ENCODE data around the gene REEP5. TPM values are rescaled to one million over a fixed set of nuclear protein-coding genes. Genes with fewer than 3 reads are reported as not detected.

Gene REEP5
- total and polyA plus RNA-seq, 9 of the 15 experiments (the other 6 are each of a cell fraction or from before 2014, with no cell fraction given) = 14.7 to 102 (median 36.0) TPM

GRCh38 chr5:112921026-112921832 lies 798 bp downstream of the REEP5 start (continued):
- TF ChIP-seq MBD1 (CRISPR knock-in tag; IDR thresholded peaks at IDR 0.05) = no peak
- TF ChIP-seq CTBP1 (IDR thresholded peaks at IDR 0.05; ENCODE audit: borderline replicate concordance) = peak; percentile 41; the same call in 1 of the 2 replicates
- no peak for TF ChIP-seq CREB3 (tag; conservative IDR thresholded peaks at IDR 0.05; ENCODE audit: low read depth)
- TF ChIP-seq FOXJ3 (CRISPR knock-in tag; IDR thresholded peaks at IDR 0.05) = no peak
- TF ChIP-seq ZC3H4 (CRISPR knock-in tag; IDR thresholded peaks at IDR 0.05; ENCODE audit: borderline replicate concordance) = peak; percentile 7; the same call in 1 of the 2 replicates
- TF ChIP-seq EHMT2 (IDR thresholded peaks at IDR 0.05) = no peak
- no peak for TF ChIP-seq NCOA4 (IDR thresholded peaks at IDR 0.05; ENCODE audit: partially characterized antibody)
- TF ChIP-seq, protein P1, sequence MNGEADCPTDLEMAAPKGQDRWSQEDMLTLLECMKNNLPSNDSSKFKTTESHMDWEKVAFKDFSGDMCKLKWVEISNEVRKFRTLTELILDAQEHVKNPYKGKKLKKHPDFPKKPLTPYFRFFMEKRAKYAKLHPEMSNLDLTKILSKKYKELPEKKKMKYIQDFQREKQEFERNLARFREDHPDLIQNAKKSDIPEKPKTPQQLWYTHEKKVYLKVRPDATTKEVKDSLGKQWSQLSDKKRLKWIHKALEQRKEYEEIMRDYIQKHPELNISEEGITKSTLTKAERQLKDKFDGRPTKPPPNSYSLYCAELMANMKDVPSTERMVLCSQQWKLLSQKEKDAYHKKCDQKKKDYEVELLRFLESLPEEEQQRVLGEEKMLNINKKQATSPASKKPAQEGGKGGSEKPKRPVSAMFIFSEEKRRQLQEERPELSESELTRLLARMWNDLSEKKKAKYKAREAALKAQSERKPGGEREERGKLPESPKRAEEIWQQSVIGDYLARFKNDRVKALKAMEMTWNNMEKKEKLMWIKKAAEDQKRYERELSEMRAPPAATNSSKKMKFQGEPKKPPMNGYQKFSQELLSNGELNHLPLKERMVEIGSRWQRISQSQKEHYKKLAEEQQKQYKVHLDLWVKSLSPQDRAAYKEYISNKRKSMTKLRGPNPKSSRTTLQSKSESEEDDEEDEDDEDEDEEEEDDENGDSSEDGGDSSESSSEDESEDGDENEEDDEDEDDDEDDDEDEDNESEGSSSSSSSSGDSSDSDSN (IDR thresholded peaks at IDR 0.05; ENCODE audit: borderline replicate concordance in 1 of 2, low read depth in 2 of 2, low read length in 2 of 2) = peak; percentile 62 to 92; a peak in 2 of 4 replicates
- TF ChIP-seq HNRNPL (IDR thresholded peaks at IDR 0.05; ENCODE audit: low read depth, low read length) = 0 out of 2 replicates have a peak, but pooled peaks have one; percentile 49
- TF ChIP-seq, protein P2, sequence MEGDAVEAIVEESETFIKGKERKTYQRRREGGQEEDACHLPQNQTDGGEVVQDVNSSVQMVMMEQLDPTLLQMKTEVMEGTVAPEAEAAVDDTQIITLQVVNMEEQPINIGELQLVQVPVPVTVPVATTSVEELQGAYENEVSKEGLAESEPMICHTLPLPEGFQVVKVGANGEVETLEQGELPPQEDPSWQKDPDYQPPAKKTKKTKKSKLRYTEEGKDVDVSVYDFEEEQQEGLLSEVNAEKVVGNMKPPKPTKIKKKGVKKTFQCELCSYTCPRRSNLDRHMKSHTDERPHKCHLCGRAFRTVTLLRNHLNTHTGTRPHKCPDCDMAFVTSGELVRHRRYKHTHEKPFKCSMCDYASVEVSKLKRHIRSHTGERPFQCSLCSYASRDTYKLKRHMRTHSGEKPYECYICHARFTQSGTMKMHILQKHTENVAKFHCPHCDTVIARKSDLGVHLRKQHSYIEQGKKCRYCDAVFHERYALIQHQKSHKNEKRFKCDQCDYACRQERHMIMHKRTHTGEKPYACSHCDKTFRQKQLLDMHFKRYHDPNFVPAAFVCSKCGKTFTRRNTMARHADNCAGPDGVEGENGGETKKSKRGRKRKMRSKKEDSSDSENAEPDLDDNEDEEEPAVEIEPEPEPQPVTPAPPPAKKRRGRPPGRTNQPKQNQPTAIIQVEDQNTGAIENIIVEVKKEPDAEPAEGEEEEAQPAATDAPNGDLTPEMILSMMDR (IDR thresholded peaks at IDR 0.05 in 2 of 3, conservative IDR thresholded peaks at IDR 0.05 in 1 of 3; ENCODE audit: insufficient read depth in 2 of 3, low read depth in 1 of 3, low read length in 3 of 3) = 0 out of 6 replicates have a peak, but pooled peaks of 1 of the 3 experiments have one; percentile 13
- no peak; the same call in 1 of the 2 replicates for TF ChIP-seq MYC (IDR thresholded peaks at IDR 0.05; ENCODE audit: low read depth, low read length)
- TF ChIP-seq MYC (CRISPR knock-in tag; IDR thresholded peaks at IDR 0.05; ENCODE audit: borderline replicate concordance, low read depth) = no peak
- TF ChIP-seq CCNT2 (IDR thresholded peaks at IDR 0.05; ENCODE audit: borderline replicate concordance, extremely low read depth, insufficient read length, low read depth, low read length) = peak; percentile 73
- no peak for TF ChIP-seq ZBTB8A (IDR thresholded peaks at IDR 0.05; ENCODE audit: partially characterized antibody)
- no peak for TF ChIP-seq NCOA6 (IDR thresholded peaks at IDR 0.05)
- TF ChIP-seq SAFB (IDR thresholded peaks at IDR 0.05; ENCODE audit: borderline replicate concordance, low read depth, low read length) = peak; percentile 28; the same call in 1 of the 2 replicates
- no peak for TF ChIP-seq ZNF239 (CRISPR knock-in tag; IDR thresholded peaks at IDR 0.05)
- no peak for TF ChIP-seq TBL1XR1 (IDR thresholded peaks at IDR 0.05; ENCODE audit: low read length in 2 of 2)
- TF ChIP-seq NR1H2 (CRISPR knock-in tag; IDR thresholded peaks at IDR 0.05) = no peak
